Testis (tissue), 2 donors: Measurements from ENCODE around the gene UNC5B.

Experiments
- POLR2A ChIP-seq: fragments of 450-650 bp; IDR thresholded peaks from one replicate; pipeline ENCODE4 v1.6.1; 2017; ENCODE audit warnings: antibody characterized with exemption, mild to moderate bottlenecking, moderate library complexity
- TF ChIP-seq, protein P1 (sequence below), 3 experiments: fragments of 450-650 bp in 2 of 3; fragments of 200-600 bp in 1 of 3; sonication (generic) in 1 of 3; IDR thresholded peaks; one replicate each; pipeline ENCODE4 v1.5.1; 2016 to 2019; ENCODE audit warnings: antibody characterized with exemption in 3 of 3, mild to moderate bottlenecking in 2 of 3, moderate library complexity in 1 of 3

DNA sequence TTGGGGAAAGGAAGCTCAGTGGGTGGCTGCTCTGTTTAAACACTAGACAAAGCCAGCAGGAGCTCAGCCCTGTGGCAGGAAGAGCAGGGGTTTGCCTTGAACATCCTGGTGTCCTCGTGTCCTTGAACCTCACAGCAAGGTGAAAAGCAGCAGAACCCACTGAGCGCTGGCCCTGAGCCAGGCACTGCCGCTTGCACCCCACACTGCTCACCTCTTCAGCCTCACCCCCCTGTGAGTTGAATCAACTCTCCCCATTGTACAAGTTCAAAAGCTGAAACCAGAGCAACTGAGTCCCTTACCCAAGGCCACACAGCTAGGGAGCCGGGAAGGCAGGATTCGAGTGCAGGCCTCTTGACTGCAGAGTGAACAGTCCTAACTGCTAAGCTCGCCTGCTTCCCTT, 138.7 kb downstream of the UNC5B start:
- TF ChIP-seq, protein P1, sequence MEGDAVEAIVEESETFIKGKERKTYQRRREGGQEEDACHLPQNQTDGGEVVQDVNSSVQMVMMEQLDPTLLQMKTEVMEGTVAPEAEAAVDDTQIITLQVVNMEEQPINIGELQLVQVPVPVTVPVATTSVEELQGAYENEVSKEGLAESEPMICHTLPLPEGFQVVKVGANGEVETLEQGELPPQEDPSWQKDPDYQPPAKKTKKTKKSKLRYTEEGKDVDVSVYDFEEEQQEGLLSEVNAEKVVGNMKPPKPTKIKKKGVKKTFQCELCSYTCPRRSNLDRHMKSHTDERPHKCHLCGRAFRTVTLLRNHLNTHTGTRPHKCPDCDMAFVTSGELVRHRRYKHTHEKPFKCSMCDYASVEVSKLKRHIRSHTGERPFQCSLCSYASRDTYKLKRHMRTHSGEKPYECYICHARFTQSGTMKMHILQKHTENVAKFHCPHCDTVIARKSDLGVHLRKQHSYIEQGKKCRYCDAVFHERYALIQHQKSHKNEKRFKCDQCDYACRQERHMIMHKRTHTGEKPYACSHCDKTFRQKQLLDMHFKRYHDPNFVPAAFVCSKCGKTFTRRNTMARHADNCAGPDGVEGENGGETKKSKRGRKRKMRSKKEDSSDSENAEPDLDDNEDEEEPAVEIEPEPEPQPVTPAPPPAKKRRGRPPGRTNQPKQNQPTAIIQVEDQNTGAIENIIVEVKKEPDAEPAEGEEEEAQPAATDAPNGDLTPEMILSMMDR (IDR thresholded peaks at IDR 0.05) = no peak
- no peak for TF ChIP-seq POLR2A
